Bronchial epithelial cell (primary cell): ENCODE measurements around the gene ANKMY1. TPM values are rescaled to one million over a fixed set of nuclear protein-coding genes. Genes with fewer than 3 reads are reported as not detected.

ENCODE experiments used
- DNase-seq: peaks from one replicate; pipeline ENCODE4 v3.0.0-alpha.2; 2010; ENCODE audit warnings: low read depth
- FAIRE-seq: peaks from 2 replicates; lab custom pipeline; 2011; peaks lifted over from hg19 to GRCh38; lab: Jason Lieb, UNC
- H3K27me3 ChIP-seq: 2 replicates; pipeline ENCODE4 v1.5.1; 2011; ENCODE audit warnings: low read length; ENCODE audit not compliant: control insufficient read depth, insufficient read depth
- H3K36me3 ChIP-seq: 2 replicates; pipeline ENCODE4 v1.5.1; 2011; ENCODE audit warnings: low read length; ENCODE audit not compliant: control insufficient read depth, insufficient read depth
- H3K4me3 ChIP-seq: 2 replicates; pipeline ENCODE4 v1.5.1; 2011; ENCODE audit warnings: mild to moderate bottlenecking, low read depth, low read length, control low read depth
- CTCF ChIP-seq: IDR thresholded peaks from 2 replicates; pipeline ENCODE4 v1.5.1; 2011; ENCODE audit warnings: mild to moderate bottlenecking, moderate library complexity, low read length, control low read depth, inconsistent platforms; ENCODE audit not compliant: insufficient read depth, severe bottlenecking
- total RNA-seq: library from RNA; depleted of rRNA; stranded (reverse); fragments of >200 nt; gene quantifications from 2 replicates; pipeline ENCODE4 v1.2.1, GENCODE V29; 2014

ANKMY1 gene
- total RNA-seq, 1 donor from 2014 or later, result 15.8 TPM

DNA sequence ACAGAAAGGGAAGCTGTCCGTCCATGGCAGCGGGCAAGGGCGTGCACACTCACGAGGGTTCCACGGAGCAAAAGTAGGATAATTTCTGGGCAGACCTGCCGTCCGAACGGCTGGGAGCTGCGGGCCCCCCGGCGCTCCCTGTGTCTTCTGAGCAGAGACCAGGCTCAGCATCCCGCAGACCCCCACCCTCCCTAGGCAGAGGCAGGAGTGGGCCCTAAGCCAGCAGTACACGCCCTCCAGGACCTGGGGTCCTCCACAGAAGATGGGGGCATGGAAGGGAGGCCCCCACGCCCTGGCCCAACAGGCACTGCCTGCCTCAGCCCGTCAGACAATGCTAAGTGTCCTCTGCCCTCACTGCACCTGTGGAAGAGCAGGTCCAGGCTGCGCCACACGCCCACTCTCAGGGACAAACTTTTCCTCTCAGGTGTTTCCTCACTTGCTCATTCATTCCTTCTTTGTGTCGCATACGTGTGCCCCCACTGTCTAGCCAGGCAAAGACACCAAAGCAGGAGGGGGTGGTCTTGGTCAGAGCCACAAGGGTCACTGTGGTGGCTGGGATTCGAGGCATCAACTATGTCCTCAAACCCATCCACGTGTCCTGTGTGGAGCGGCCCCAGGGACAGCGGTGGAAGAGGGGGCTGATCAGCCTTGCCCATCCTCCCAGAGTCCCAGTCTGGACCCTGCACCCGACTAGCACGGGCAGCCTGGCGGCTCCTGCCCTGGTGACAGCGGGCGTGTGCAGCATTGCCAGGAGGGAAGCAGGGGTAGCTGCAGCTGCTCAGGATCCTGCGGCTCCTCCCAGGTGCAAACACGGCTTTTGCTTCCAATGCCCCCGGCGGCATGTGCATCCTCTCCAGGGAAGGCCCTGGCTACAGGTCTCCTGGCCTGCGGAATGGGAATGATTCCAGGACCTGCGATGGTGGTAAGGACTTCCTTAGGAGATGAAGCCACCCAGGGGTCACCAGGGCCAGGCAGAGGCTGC lies 124.7 kb downstream of the ANKMY1 start:
- H3K36me3 ChIP-seq, result no peaks in the 10 kb centered on the region
- FAIRE-seq, result no peak
- H3K27me3 ChIP-seq, result no peaks in the 10 kb centered on the region
- H3K4me3 ChIP-seq, result no peak overlapping the region
- DNase-seq, result no peak
- no peak for TF ChIP-seq CTCF

- no peaks in the 10 kb centered on the region for H3K27me3 ChIP-seq
- FAIRE-seq, result no peak
- DNase-seq, result no peak
- no peak overlapping the region for H3K4me3 ChIP-seq
- no peaks in the 10 kb centered on the region for H3K36me3 ChIP-seq
- no peak for TF ChIP-seq CTCF
Measured at GRCh38 chr2:240432430-240432819, 125.4 kb downstream of the ANKMY1 start.

GRCh38 chr2:240431661-240432424 lies 125.9 kb downstream of the ANKMY1 start:
- no peak for FAIRE-seq
- H3K4me3 ChIP-seq, result no peak overlapping the region
- TF ChIP-seq CTCF, result no peak
- H3K27me3 ChIP-seq, result no peaks in the 10 kb centered on the region
- no peak for DNase-seq
- H3K36me3 ChIP-seq, result no peaks in the 10 kb centered on the region

DNA sequence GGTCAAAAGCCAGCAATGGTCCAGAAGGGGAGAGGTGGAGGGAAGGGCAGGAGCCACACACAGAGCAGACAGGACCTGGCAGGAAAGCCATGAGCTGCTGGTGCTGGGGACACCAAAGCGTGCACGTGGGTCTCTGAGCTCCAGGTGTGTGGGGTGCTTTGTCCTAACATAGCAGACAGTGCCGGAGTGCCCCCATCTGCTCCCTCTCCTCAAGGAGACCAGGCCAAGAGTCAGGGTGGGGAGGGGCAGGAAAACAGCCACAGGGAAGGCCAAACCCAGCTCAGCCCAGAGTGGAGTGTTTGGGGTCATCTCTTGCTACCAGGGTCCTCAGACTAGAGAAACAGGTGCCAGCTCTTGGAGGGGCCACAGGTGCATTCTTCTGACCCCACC lies 126.5 kb downstream of the ANKMY1 start:
- Histone ChIP-seq H3K27me3 (no peaks in the 10 kb centered on the region), H3K4me3 (no peak overlapping the region), H3K36me3 (no peaks in the 10 kb centered on the region)
- DNase-seq (no peak), FAIRE-seq (no peak)
- no peak for TF ChIP-seq CTCF

GRCh38 chr2:240430595-240430994 lies 127.2 kb downstream of the ANKMY1 start:
- Histone ChIP-seq H3K36me3 (no peaks in the 10 kb centered on the region), H3K4me3 (no peak overlapping the region), H3K27me3 (no peaks in the 10 kb centered on the region)
- no peak for TF ChIP-seq CTCF
- DNase-seq (no peak), FAIRE-seq (no peak)
